Measurements from ENCODE around the gene KCNH8.
A peak's percentile ranks its signal among the peaks of the same experiment; 100 is the strongest.

KCNH8 gene

DNA sequence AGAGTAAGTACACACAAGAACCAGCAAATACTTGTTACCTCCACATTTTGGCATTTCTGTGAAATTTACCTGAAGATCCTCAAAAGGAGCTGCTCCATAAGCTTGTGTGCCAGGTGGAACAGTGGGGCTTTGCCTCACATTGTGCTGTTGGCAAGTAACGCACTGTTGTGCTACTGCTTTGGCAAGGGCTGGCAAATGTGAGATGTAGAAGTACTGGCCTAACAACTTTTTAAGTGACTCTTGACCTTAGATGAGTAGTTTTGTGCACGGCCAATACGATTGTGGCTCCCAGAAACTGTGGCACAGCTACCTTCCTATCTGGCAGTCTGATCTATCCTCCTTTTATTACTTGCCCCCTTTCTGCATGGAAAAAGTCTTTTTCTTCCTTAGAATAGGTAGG lies 337.0 kb downstream of the KCNH8 start:
- DNase-seq (ENCODE audit: low read depth) = no peak

DNA sequence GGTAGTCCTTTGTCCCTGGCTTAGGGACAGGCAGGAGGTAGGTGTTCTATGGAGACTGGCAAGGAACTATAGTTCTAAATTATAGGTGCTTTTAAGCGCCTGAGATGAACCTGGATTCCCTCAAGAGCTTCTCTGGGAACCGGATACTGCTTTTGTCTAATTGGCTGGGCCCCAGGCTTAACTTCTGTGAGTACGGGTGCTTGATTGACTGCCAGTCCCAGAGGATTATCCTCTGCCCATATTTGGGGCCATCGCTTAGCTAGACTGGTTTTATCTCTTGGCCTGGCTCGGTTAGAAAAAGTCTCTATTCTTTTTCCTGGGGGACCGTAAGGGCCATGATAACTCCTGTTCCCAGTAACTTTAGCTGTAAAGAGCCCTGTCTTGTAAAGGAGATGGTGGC lies 339.1 kb downstream of the KCNH8 start:
- no peak for DNase-seq (ENCODE audit: low read depth)

DNA sequence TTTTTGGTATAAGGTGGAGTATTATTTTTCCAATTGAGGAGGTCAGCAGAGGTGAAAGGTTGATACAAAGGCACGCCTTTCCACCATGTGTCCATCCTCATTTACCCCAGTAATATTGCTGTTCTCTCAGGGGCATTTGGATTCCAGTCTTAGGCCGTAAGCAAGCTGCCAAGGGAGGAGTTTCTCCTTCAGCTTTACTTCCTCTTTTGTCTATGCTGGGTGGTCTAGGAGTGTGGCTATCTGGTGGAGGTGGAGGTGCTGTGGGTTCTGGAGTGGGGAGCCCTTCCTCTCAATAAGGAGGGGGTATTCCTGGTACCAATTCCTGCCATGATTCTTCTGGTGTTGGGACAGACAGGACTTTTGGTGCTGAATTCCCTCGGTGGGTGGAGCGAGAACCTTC lies 340.6 kb downstream of the KCNH8 start:
- no peak for DNase-seq (ENCODE audit: low read depth)

DNA sequence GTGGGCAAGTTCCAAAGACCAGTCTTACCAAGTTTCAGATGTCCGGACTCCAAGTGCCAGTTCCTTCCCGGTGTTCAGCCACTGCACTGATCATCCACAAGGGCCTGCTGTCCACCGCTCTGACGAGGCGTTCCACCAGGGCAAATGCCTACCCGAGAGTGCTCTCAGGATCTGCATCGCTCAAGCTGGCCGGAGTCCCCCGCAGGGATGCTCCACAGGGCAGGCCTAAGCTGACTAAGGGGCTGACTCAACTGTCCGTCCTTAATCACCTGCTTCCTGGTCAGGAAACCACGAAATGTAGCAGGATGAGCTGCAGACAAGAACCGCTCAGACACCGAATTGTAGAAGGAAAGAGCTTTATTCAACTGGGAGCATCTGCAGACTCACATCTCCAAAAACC lies 341.6 kb downstream of the KCNH8 start:
- DNase-seq (ENCODE audit: low read depth) = no peak

DNA sequence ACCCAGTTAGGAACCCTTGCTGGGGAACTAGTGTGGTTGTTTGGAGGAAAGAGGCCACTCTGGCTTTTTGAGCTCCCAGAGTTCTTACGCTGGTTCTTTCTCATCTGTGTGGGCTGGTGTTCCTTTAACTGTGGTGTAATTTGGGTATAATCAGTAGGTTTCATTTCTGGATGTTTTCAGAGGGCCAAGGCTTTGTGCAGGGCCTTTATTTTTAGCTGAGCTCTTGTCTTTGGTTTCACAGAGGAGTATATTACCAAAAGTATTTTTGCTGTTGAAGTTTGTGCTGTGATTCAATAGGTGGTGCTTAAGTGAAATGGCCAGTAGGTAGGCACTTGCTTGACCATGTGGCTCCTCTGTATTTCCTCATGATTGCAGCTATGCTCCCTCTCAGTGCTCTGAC lies 357.9 kb downstream of the KCNH8 start:
- DNase-seq (ENCODE audit: low read depth) = no peak

DNA sequence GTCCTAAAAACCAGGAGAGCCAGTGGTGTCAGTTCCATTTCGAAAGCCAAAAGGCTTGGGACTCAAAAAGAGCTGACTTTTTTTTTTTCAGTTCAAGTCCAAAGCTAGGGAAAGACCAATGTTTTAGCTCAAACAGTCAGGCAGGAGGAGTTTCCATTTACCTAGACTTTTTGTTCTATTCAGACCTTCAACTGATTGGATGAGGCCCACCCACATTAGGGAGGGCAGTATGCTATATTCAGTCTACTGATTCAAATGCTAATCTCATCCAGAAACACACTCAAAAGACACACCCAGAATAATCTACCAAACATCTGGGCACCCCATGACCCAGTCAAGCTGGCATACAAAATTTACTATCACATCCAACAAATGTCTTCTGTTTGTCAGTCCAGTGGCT lies 374.0 kb downstream of the KCNH8 start:
- no peak for DNase-seq (ENCODE audit: low read depth)

DNA sequence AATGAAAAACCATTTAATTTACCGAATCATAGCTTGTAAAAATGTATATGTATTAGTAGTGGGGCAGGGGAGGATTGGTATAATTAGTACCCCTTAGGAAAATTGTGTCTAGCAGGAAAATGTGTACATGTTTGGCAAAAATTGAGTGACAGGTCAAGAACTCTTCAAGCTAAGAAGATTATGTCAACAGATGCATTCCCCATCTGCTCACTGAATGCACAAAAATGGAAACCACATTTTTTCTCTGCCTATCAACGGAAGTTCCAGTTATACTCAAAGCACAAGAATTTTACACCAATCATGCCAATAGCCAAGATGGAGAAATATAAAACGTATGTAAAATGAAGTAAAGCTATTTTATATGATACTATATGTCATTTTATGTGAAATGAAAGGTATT lies 377.8 kb downstream of the KCNH8 start:
- no peak for DNase-seq (ENCODE audit: low read depth)

DNA sequence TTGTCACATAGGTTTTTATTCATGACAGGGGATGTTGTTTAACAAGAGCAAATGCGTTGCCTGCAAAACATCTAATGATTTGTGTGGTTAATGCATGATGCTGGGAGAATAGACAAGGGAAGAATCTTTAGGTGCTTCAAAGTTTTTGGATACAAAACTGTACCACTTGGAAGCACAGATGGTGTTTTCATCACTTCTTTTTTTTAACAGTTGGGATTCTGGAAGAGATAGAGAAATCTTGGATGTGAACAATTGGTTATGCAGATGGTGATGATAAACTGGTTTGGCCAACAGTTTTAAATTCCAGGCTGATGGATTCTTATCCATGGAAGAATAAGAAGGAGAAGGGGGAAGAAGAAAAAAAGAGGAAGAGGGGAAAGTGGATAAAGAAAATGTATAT lies 379.4 kb downstream of the KCNH8 start:
- DNase-seq (ENCODE audit: low read depth) = no peak

DNA sequence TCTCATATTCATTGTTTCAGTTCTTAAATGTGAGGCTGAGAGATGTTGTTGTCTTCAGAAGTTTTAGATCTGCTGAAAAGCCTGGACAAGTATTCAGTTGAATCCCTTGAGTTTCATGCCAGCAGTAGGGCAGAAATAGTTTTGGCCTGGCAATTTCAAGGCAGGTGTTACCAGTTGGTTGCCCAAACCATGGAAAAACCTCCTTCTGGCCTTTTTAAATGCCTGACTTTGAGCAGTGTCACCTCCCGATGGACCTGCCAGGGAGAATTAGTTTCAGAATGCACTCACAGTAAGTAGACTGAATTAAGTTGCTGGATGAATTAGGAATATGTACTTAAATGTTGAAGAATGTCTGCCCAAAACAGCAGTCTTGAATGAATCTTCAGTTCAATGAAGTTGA lies 383.1 kb downstream of the KCNH8 start:
- no peak for DNase-seq (ENCODE audit: low read depth)

DNA sequence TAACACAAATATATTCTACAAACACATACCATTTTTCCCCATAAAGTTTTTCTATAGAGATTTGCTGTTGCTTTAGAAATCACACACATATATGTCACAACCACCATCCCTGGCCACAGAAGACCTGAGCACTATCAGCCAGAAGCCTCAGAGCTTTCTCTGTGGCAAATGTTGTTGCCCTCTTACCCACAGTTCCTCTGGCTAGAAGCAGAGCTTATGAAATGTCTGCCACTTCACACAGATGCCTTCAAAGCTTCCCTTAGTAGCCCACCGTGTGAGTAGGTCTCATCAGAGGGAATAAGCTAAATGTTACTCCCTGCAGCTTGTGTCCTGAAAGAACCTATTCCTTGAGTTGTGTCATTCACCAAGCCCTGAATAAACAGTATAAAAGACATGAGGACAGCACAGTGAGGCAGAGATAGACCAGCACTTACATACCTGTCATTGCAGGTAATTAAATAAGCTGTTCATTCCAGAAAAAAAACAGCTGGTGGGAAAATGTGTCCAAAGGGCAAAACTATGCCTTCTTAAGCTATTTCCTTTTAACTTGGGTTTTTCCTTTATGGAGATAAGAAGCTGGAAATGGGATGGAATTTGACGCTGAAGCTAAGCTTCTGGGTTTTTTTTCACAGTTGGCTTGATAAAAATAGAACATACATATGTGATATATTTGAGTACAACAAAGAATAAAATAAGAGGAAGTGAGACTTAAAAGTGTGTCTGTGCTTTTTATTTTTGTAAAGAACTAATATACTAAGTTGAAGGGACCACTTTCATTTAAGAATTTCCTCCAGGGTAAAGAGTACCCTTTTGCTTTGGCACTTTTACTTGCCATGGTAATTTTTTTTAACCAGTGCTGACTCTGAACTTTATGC lies 391.4 kb downstream of the KCNH8 start:
- DNase-seq (ENCODE audit: low read depth) = no peak

DNA sequence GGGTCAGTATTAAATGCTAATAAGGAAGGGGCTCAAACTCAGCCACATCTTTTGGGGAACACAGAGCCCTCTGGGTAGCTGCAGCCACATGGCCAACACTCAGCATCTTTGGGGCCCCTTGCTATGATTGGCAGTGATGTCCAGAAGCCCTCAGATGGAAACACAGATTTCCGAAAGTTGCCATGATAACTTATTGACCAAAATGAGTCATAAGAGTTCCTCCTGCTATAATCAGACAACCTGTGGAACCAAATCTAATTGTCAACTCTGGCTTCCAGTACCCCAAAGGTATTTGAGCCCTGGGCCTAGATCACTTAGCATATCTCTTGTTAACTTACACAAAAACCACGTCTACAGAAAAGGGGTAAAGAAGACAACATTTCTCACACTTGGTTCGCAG lies 392.2 kb downstream of the KCNH8 start:
- no peak for DNase-seq (ENCODE audit: low read depth)

DNA sequence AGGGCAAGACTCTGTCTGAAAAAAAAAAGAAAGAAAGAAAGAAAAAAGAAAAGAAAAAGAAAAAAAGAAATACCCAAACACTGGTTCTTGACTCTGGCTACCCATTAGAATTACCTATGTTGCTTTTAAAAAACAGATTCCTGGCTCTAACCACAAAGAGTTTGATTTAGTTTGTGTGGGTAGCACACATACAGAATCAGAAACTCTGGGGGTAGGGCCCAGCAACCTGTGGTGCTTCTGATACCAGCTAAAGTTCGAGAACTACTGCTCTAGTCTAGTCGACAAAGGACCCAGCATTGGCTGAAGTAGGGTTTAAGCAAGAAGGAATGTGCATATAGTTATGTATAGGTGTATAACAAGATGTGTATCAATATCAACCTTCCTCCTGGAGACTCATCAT lies 393.0 kb downstream of the KCNH8 start:
- DNase-seq (ENCODE audit: low read depth) = no peak

DNA sequence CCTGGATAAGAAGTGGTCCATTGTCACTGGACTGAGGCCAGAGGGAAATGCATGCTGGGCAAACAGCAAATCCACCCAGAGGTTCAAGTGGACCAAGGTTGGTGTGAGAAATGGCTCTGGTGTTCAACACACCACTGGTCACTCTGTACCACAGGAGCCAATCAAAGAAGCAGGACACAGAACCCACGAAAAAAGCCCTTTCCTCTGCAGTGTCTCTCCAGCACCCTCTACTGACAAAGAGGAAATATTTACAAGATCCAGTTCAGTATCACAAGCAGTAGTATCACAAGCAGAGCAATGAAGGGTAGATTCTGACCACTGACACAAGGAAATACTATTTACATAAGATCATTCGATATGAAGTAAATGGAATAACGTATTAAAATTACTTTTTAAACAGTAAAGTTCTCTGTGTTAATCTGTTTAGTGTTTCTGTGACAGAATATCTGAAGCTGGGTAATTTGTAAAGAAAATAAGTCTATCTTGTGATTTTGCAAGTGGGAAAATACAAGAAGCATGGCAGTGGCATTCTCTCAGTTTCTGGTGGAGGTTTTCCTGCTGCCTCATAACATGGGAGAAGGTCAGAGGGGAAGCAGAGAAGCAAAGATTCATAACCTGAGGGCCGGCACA lies 395.0 kb downstream of the KCNH8 start:
- DNase-seq (ENCODE audit: low read depth) = peak; percentile 0

DNA sequence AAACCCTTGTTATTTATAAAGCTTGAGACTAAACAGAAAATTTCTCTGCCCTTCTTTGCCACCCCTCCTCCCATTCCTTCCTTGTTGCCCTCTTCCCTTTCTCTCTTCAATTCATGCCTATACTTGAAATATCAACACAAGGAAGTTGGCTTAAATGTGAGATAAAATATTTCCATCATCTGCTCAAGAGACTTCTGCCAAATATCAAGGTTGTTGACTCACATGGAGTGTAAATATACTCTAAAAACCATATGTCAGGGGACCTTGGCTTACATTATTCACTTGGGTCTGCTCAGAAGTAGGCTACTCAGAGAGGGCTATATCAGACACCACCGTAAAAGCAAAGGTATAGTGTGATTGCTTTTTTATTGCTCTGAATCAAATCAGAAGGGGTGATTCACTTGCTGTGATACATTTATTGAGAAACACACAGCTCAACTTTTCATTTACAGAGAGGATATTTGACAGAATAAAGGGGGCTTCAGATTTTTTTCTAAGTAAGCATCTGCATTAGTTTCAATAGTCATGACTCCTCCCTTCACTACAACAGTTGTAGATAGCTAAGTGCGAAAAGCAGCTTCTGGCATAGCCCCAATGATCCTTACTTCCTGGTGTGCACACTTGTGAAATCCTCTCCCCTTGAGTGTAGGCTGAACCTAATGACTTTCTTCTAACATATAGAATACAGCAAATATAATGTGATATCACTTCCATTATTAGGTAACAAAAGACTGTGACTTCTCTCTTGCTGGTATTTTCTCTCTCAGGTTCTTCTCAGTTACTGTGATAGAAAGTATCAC lies 399.6 kb downstream of the KCNH8 start:
- DNase-seq (ENCODE audit: low read depth) = no peak

DNA sequence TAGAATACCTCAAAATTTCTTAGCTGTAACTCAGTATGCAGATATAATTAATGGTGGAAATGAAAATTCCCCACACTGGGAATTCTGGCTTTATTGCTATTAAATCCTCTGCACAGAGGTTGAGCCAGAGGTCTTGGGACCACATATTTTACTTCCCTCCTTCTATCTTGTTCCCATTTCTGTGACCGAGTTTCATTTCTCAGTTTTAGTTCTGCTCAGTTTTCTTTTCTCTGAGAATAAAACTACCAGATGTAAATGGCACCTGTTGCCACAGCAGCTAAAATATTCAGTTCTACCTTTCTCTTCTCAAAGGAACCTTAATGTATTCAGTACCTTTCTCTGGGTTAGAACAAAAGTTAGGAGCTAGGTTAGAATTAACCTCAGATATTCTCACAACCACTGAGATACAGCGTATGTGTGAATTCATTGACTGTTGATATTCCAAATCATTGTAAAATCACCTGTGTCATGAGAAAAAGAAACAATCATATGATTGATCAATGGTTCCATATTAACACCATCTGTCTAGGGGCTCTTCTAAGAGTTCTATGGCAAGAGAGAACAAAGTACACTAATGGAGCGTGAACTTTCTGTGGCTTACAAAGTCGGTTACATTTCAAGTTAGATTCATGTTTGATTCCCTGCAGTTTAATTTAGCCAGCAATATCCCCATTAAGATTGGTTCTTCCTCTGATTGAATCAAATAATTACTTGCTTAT lies 411.6 kb downstream of the KCNH8 start:
- no peak for DNase-seq (ENCODE audit: low read depth)

DNA sequence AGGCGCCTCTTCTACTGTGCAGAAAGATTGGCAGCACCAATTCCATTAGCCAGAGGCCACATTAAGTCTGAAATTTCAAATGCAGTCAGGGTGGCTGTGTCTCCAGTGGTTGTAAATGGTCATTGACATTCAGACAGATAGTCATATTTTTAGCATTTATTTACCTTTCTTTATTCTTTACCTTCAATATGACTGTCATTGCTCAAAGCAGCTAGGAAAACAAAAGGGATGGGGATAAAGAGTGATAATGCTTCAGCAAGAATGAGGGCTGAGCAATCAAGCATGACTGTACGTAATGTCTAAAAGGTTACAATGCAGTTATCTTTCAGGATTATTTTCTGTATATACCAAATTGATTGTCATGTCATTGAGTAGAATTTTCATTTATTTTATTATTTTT lies 425.3 kb downstream of the KCNH8 start:
- no peak for DNase-seq (ENCODE audit: low read depth)

DNA sequence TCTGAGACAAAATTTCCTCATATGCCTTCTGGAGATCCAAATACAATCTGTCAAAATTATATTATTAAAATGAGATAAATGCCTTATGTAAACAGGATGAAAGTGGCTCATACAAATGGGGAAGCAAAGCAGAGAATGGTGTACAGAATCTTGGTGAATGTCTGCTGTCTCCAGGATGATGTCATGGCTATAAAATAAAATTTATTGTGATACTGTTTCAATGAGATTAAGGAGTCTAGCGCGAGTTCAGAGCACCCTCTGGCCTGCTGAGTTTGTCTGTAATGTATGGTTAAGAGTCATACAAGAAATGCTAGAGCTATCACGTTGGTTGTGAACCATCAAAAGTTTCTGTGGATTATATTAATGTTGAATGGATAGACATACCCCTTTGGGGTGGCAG lies 426.0 kb downstream of the KCNH8 start:
- DNase-seq (ENCODE audit: low read depth) = no peak

DNA sequence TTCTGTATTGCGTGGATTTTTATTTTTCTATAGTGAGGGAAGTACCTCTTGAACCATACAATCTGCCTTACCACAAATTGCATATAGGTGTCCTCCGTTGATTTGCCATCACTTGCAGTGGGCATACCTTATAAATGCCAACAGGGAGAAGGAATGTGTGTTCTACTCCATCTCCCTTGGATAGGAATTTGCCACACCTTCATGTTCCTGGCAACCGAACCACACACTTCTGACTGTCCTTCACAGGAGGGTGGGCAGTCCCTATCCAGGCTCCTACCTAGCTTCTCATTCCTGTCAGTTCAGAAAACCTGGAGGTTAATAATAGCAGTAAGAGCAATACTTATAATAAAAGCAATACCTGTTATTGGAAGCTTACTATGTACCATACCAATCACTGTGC lies 428.0 kb downstream of the KCNH8 start:
- no peak for DNase-seq (ENCODE audit: low read depth)
